Mesodermal cell (in vitro differentiated cells): ENCODE data around the gene ARNT2.

ENCODE experiments used
- H3K27ac ChIP-seq: 2 replicates; pipeline ENCODE4 v1.7.0; 2013; ENCODE audit warnings: mild to moderate bottlenecking, low read depth, low read length, moderate library complexity; ENCODE audit not compliant: severe bottlenecking
- H3K36me3 ChIP-seq: 2 replicates; pipeline ENCODE4 v1.7.1; 2013; ENCODE audit warnings: mild to moderate bottlenecking, low read length, moderate library complexity; ENCODE audit not compliant: control insufficient read depth, insufficient read depth
- H3K4me1 ChIP-seq: one replicate; pipeline ENCODE4 v1.7.1; 2013; ENCODE audit warnings: mild to moderate bottlenecking, low read length; ENCODE audit not compliant: insufficient read depth, control insufficient read depth, poor library complexity, severe bottlenecking
- H3K4me3 ChIP-seq: 2 replicates; pipeline ENCODE4 v1.7.0; 2013; ENCODE audit warnings: low read length, control low read depth, mild to moderate bottlenecking; ENCODE audit not compliant: insufficient read depth, poor library complexity, severe bottlenecking; ENCODE audit errors: extremely low read depth
- H3K9me3 ChIP-seq: 2 replicates; pipeline ENCODE4 v1.7.1; 2013; ENCODE audit warnings: mild to moderate bottlenecking, low read length, moderate library complexity; ENCODE audit not compliant: control insufficient read depth
- WGBS, 2 experiments: methylation state at CpG; one replicate each; pipeline ENCODE4 v1.1.5; 2013; ENCODE audit warnings: missing lambda C conversion rate in 2 of 2; ENCODE audit not compliant: insufficient coverage in 2 of 2; 5-methylcytosine and 5-hydroxymethylcytosine counted together

Gene ARNT2

GRCh38 chr15:80573606-80574005 lies 169.4 kb downstream of the ARNT2 start:
- Histone ChIP-seq H3K4me3 (no peak overlapping the region), H3K9me3 (no peaks in the 10 kb centered on the region), H3K4me1 (peaks cover 7% of the 10 kb centered on the region), H3K36me3 (no peaks in the 10 kb centered on the region), H3K27ac (no peak overlapping the region)
- WGBS, 2 experiments, result 89 to 93% methylated on average over 4 of the region's 4 CpGs

DNA sequence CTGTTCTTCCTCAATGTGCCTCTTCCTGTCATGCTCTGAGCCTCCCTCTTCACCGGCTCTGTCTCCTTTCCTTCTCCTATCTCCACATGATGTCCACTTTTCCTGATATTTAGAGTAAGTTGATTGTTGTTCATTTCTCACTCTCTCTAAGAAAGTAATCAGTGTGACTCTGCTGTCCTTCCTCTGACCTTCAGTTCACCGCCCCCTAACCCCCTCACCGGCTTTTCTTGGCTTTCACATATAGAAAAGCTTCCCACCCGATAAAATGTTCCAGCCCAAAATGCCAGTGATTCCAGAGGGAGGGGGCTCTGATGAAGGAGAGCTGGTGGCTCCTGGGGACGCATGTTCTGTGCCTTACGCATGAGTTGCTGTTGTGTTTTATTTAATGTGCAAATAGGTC lies 170.4 kb downstream of the ARNT2 start:
- WGBS, 2 experiments, result 70 to 100% methylated on average over 2 of the region's 6 CpGs
- Histone ChIP-seq H3K9me3 (no peaks in the 10 kb centered on the region), H3K4me3 (no peak overlapping the region), H3K4me1 (peaks cover 10% of the 10 kb centered on the region), H3K36me3 (no peaks in the 10 kb centered on the region), H3K27ac (no peak overlapping the region)

DNA sequence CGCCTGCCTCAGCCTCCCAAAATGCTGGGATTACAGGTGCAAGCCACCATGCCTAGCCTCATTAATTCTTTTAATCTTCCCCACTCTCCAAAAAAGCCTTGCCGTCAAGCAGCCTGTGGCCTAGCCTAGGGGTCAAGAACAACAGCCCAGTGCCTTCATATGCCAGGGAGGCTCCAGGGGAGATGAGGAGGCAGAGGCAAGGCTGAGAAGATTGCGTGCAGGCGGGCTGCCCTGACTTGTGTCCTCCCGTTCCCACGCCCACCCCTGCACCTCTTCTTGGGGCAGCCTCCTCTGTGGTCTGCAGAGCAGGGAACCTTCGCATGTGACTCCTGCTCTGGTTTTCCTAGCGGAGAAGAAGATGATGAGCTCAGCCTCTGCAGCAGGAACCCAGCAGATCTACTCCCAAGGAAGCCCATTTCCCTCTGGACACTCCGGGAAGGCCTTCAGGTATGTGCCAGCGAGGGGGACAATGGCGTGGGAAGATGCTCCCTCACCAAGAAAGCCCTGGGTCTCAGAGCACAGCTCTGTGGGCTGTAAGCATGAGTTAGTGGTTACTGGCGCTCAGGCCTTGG lies 172.4 kb downstream of the ARNT2 start:
- 89 to 97% methylated on average over 11 to 12 of the region's 12 CpGs for WGBS, 2 experiments
- H3K4me3 ChIP-seq, result no peak overlapping the region
- no peaks in the 10 kb centered on the region for H3K9me3 ChIP-seq
- peaks cover 14% of the 10 kb centered on the region for H3K4me1 ChIP-seq
- no peaks in the 10 kb centered on the region for H3K36me3 ChIP-seq
- no peak overlapping the region for H3K27ac ChIP-seq

DNA sequence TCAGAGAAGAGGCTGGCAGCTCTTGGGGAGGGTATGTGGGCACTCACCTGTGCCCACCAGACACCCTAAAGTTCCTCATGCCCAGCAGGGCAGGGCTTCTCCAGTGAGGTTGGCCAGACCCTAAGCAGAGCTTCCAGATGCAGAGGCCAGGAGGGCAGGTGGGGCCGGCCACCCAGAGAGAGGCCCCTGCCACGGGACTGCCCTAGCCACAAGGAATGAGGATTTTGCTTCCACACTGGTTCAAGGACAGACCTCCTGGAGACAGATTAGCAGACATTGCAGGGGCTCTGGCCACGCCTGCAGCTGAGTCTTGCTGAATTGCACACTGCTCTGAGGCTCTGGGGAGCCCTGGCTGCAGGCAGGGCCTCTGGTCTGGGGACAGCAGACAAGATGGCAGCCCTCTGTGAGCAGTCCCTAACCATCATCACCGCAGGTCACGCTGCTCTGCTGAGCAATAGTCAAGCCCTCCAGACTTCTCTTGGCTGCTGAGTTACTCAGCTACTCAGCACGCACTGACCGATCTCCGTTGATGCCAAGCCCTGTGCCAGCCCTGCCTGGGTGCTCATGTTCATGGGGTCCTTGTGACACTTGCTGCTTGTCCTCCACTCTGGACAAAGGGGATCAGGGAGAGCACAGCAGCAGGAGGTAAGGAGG lies 173.5 kb downstream of the ARNT2 start:
- Histone ChIP-seq H3K27ac (no peak overlapping the region), H3K4me3 (no peak overlapping the region), H3K9me3 (no peaks in the 10 kb centered on the region), H3K36me3 (no peaks in the 10 kb centered on the region), H3K4me1 (peaks cover 14% of the 10 kb centered on the region)
- WGBS, 2 experiments, result 88 to 96% methylated on average over 5 to 7 of the region's 8 CpGs

- H3K9me3 ChIP-seq, result no peaks in the 10 kb centered on the region
- WGBS, 2 experiments, result 93 to 100% methylated on average over 3 to 5 of the region's 5 CpGs
- no peak overlapping the region for H3K27ac ChIP-seq
- peaks cover 14% of the 10 kb centered on the region for H3K4me1 ChIP-seq
- H3K36me3 ChIP-seq, result no peaks in the 10 kb centered on the region
- H3K4me3 ChIP-seq, result no peak overlapping the region
Measured at GRCh38 chr15:80578206-80578595, 174.0 kb downstream of the ARNT2 start.

DNA sequence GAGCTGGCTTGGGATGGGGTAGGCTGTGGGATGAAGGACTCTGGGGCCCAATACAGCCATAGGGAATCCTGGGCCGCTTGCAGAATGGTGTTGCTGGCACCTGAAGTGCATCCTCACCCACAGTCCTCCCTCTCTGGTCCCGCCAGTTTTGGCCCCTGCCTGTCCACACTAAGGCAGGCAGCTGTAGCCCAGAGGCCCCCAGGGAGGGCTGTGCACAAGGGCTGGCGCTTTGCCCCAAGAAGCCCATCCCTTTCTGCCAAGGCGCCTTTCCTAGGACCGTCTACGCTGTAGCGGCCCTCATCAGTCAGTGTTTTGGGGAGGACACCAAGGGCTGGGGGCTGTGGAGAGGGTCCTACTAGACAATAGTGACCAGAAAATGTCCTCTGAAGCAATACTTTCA lies 174.7 kb downstream of the ARNT2 start:
- 86 to 89% methylated on average over 6 to 7 of the region's 7 CpGs for WGBS, 2 experiments
- H3K4me1 ChIP-seq, result peaks cover 14% of the 10 kb centered on the region
- H3K4me3 ChIP-seq, result no peak overlapping the region
- H3K36me3 ChIP-seq, result no peaks in the 10 kb centered on the region
- H3K9me3 ChIP-seq, result no peaks in the 10 kb centered on the region
- H3K27ac ChIP-seq, result no peak overlapping the region

GRCh38 chr15:80579611-80580010 lies 175.4 kb downstream of the ARNT2 start:
- Histone ChIP-seq H3K36me3 (no peaks in the 10 kb centered on the region), H3K4me3 (no peak overlapping the region), H3K4me1 (peaks cover 8% of the 10 kb centered on the region), H3K9me3 (no peaks in the 10 kb centered on the region), H3K27ac (peak overlapping the region; percentile 5)
- WGBS, 2 experiments, result 76 to 90% methylated on average over 5 to 6 of the region's 6 CpGs

DNA sequence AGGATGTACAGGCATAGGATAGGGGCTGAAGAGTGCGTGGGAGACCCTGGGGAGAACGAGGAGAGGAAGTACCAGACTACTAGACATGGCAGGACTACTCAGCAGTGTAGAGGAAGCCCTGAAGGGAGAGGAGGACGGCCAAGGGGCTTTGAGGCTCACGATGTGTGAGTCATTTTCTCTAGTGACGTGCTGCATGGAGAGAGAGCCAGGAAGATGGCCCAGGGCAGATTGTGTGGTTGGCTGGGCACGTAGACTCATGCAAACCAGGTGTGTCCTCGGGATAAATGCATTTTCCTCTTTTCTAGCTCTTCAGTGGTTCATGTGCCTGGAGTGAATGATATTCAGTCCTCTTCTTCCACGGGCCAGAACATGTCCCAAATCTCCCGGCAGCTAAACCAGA lies 175.9 kb downstream of the ARNT2 start:
- Histone ChIP-seq H3K4me3 (no peak overlapping the region), H3K36me3 (no peaks in the 10 kb centered on the region), H3K9me3 (no peaks in the 10 kb centered on the region), H3K27ac (peak overlapping the region; percentile 5), H3K4me1 (peaks cover 8% of the 10 kb centered on the region)
- WGBS, 2 experiments, result 86 to 91% methylated on average over 8 to 9 of the region's 9 CpGs

DNA sequence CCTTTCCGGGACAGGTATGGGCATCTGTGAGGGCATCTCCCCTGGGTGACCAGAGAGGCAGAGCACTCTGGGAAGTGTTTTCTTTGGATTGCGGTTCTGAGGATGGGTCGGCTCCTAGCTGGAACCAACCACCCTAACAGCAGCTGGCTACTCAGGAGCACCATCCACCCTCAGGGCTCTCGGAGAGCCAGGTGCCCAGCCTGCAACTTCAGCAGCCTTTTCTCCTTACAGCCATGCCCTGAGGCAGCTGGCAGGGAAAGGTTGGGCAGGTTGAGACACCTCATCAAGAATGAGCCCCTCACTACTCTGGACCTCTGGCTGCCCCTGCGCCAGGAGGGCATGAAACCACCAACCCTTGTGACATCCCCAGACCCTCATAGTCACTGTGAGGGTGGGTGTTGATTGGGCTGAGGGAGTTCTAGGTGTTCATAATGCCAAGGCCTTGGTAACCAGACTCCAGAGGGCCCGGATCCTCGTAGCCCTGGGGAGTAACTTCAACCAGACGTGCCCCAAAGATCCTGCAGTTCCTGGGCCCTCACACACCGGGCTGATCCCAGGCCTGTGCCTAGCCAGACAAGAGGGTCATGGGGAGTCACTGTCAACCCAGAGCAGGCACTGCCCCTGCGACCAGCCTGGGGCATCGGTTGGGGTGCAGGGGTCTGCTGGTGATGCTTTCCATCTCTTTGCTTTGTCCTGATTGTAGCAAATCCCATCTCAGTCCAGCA lies 176.5 kb downstream of the ARNT2 start:
- WGBS, 2 experiments, result 95 to 96% methylated on average over 8 of the region's 11 CpGs
- Histone ChIP-seq H3K27ac (no peak overlapping the region), H3K9me3 (no peaks in the 10 kb centered on the region), H3K4me3 (no peak overlapping the region), H3K36me3 (no peaks in the 10 kb centered on the region), H3K4me1 (peaks cover 8% of the 10 kb centered on the region)

DNA sequence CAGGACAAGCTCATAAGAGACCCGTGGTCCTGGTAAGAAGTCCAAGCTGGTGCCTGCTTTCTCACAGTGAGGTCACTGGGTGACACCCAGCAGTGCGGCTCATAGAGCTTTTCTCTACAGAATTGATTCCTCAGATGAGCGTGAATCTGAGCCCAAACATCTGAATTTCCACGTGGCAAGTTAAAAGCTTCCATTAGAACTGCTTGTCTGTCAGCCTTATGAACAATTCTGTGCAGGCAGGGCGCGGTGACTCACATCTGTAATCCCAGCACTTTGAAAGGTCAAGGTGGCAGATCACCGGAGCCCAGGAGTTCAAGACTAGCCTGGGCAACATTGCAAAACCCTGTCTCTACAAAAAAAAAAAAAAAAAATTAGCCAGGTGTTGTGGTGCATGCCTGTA lies 177.8 kb downstream of the ARNT2 start:
- 92 to 93% methylated on average over 4 to 7 of the region's 7 CpGs for WGBS, 2 experiments
- H3K36me3 ChIP-seq, result no peaks in the 10 kb centered on the region
- H3K9me3 ChIP-seq, result no peaks in the 10 kb centered on the region
- no peak overlapping the region for H3K27ac ChIP-seq
- peaks cover 8% of the 10 kb centered on the region for H3K4me1 ChIP-seq
- no peak overlapping the region for H3K4me3 ChIP-seq
